ENCODE results near the gene TRIM9.

GRCh38 chr14:51023964-51024363 is 70.9 kb downstream of the TRIM9 start:
- TF ChIP-seq, protein P1, sequence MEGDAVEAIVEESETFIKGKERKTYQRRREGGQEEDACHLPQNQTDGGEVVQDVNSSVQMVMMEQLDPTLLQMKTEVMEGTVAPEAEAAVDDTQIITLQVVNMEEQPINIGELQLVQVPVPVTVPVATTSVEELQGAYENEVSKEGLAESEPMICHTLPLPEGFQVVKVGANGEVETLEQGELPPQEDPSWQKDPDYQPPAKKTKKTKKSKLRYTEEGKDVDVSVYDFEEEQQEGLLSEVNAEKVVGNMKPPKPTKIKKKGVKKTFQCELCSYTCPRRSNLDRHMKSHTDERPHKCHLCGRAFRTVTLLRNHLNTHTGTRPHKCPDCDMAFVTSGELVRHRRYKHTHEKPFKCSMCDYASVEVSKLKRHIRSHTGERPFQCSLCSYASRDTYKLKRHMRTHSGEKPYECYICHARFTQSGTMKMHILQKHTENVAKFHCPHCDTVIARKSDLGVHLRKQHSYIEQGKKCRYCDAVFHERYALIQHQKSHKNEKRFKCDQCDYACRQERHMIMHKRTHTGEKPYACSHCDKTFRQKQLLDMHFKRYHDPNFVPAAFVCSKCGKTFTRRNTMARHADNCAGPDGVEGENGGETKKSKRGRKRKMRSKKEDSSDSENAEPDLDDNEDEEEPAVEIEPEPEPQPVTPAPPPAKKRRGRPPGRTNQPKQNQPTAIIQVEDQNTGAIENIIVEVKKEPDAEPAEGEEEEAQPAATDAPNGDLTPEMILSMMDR (conservative IDR thresholded peaks at IDR 0.05; ENCODE audit: low read depth in 2 of 2) = no peak
- TF ChIP-seq EZH2phosphoT487 (IDR thresholded peaks at IDR 0.05; ENCODE audit: unreplicated experiment) (no peak), POLR2AphosphoS5 (IDR thresholded peaks at IDR 0.05; ENCODE audit: low read depth) (no peak)
